GM12878 (cell line): ENCODE results near the gene CTDNEP1. TPM values are rescaled to one million over a fixed set of nuclear protein-coding genes. Genes with fewer than 3 reads are reported as not detected.

Experiments
- ATF2 ChIP-seq: IDR thresholded peaks from 2 replicates; pipeline ENCODE4 v1.6.1; 2012; ENCODE audit warnings: low read length, inconsistent platforms
- ATF7 ChIP-seq: fragments of 450-650 bp; IDR thresholded peaks from 2 replicates; pipeline ENCODE4 v1.6.1; 2016; ENCODE audit warnings: low read depth, mild to moderate bottlenecking
- CHD1 ChIP-seq: IDR thresholded peaks from 2 replicates; pipeline ENCODE4 v1.6.1; 2012; ENCODE audit warnings: low read depth, low read length, improper control_type of control experiment
- ESRRA ChIP-seq: IDR thresholded peaks from 2 replicates; pipeline ENCODE4 v1.6.1; 2012; ENCODE audit warnings: mild to moderate bottlenecking, low read length, improper control_type of control experiment
- FOS ChIP-seq: IDR thresholded peaks from 3 replicates; pipeline ENCODE4 v1.6.1; 2011; ENCODE audit warnings: borderline replicate concordance; ENCODE audit not compliant: insufficient read length; ENCODE audit errors: extremely low read depth
- GABPA ChIP-seq: IDR thresholded peaks from 2 replicates; pipeline ENCODE4 v1.6.1; 2014; ENCODE audit warnings: antibody characterized with exemption, low read depth, mild to moderate bottlenecking, inconsistent platforms
- HDAC2 ChIP-seq: fragments of 200-600 bp; sonication (generic); IDR thresholded peaks from 2 replicates; pipeline ENCODE4 v1.6.1; 2017
- MTA3 ChIP-seq: IDR thresholded peaks from 2 replicates; pipeline ENCODE4 v1.6.1; 2012; ENCODE audit warnings: low read length, inconsistent platforms, borderline replicate concordance
- NR2C1 ChIP-seq: fragments of 450-650 bp; IDR thresholded peaks from 2 replicates; pipeline ENCODE4 v1.6.1; 2017; ENCODE audit warnings: antibody characterized with exemption, mild to moderate bottlenecking, moderate library complexity
- SKIL ChIP-seq: fragments of 450-650 bp; IDR thresholded peaks from 2 replicates; pipeline ENCODE4 v1.6.1; 2017; ENCODE audit warnings: mild to moderate bottlenecking, low read depth, inconsistent platforms; ENCODE audit not compliant: poor library complexity, severe bottlenecking
- polyA plus RNA-seq, 11 experiments: library from polyadenylated mRNA; depleted of rRNA in 4 of 11; unstranded in 6 of 11; stranded (reverse) in 5 of 11; fragments of >200 nt; fragmentation: Nextera tagmentation in 4 of 11; fragmentation: Illumina TruSeq in 1 of 11; extraction: Ambion mirVana in 4 of 11; extraction: Trizol in 1 of 11; gene quantifications; 1 replicate in 1 of 11; 2 replicates in 10 of 11; pipeline versions ENCODE4 v1.2.1 to v1.2.3, GENCODE V29; 2011 to 2016; ENCODE audit warnings: inconsistent platforms in 2 of 11, missing spikeins in 2 of 11, low read depth in 1 of 11
- total RNA-seq, 4 experiments: library from RNA; depleted of rRNA in 3 of 4; stranded (reverse); fragments of >200 nt in 3 of 4; fragmentation: Illumina TruSeq in 1 of 4; extraction: Trizol in 1 of 4; gene quantifications; 2 replicates each; pipeline versions ENCODE4 v1.2.1 to v1.2.3, GENCODE V29; 2013 to 2021
- TF ChIP-seq, protein P1 (sequence below): fragments of 150-350 bp; IDR thresholded peaks from 2 replicates; pipeline ENCODE4 v1.6.1; 2016; ENCODE audit warnings: low read depth, low read length
- TF ChIP-seq, protein P2 (sequence below): fragments of 450-650 bp; formaldehyde crosslinking; IDR thresholded peaks from 2 replicates; pipeline ENCODE4 v1.4.0; 2022; ENCODE audit warnings: mild to moderate bottlenecking, moderate library complexity
- TF ChIP-seq, protein P3 (sequence below): fragments of 450-650 bp; formaldehyde crosslinking; IDR thresholded peaks from 2 replicates; pipeline ENCODE4 v1.4.0; 2020; ENCODE audit warnings: mild to moderate bottlenecking, moderate library complexity

CTDNEP1 gene
- total and polyA plus RNA-seq, 10 of the 15 experiments (the other 5 are each of a cell fraction or from before 2014, with no cell fraction given): 23.7 to 176 (median 30.3) TPM

DNA sequence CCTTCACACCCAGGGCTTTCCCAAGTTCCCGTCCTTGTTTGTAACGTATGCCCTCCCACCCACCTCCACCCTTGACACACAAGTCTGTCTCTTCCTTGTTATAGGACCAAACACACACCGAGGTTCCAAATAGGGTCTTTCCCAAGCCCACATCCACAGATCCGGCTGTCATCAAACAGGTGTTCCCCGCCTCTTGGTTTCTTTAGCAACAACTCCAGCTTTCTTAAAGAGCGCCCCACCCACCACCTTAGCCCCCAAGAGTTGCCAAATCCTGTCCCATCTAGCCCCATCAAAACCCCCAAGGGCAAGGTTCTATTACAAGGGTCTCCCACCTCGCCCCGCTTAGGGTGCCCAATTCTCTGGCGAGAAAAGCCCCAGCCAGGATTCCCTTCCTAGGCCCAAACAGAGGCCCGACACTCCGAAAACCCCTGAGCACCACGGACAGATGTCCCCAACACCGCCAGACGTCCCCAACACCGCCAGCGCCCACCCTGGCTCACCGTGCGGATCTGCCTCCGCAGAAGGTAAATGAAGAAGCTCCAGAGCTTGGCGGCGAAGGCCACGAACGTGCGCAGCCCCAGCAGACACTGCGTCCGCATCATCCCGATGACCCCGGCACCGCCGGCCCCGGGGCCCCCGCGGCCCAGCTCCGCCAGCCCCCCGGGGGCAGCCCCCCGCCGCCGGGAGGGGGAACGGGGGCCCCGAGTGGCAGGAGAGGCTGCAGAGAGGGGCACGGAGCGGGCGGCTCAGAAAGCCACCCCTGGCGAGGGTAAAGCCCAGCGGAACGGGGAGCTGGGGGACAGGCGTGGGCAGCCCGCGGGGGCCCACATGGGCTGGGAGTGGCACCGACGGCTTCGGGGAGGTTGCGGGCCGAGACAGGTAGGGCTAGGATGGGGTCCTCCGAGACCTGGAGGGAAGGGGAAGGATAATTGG is 573 bp downstream of the CTDNEP1 start (continued):
- TF ChIP-seq NR2C1 (0 out of 2 replicates have a peak, but pooled peaks have one; percentile 11), FOS (no peak), ATF2 (no peak), HDAC2 (no peak), ESRRA (no peak), MTA3 (no peak), CHD1 (no peak), ATF7 (no peak), SKIL (no peak), GABPA (no peak)
- TF ChIP-seq, protein P1, sequence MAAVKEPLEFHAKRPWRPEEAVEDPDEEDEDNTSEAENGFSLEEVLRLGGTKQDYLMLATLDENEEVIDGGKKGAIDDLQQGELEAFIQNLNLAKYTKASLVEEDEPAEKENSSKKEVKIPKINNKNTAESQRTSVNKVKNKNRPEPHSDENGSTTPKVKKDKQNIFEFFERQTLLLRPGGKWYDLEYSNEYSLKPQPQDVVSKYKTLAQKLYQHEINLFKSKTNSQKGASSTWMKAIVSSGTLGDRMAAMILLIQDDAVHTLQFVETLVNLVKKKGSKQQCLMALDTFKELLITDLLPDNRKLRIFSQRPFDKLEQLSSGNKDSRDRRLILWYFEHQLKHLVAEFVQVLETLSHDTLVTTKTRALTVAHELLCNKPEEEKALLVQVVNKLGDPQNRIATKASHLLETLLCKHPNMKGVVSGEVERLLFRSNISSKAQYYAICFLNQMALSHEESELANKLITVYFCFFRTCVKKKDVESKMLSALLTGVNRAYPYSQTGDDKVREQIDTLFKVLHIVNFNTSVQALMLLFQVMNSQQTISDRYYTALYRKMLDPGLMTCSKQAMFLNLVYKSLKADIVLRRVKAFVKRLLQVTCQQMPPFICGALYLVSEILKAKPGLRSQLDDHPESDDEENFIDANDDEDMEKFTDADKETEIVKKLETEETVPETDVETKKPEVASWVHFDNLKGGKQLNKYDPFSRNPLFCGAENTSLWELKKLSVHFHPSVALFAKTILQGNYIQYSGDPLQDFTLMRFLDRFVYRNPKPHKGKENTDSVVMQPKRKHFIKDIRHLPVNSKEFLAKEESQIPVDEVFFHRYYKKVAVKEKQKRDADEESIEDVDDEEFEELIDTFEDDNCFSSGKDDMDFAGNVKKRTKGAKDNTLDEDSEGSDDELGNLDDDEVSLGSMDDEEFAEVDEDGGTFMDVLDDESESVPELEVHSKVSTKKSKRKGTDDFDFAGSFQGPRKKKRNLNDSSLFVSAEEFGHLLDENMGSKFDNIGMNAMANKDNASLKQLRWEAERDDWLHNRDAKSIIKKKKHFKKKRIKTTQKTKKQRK: no peak
- TF ChIP-seq, protein P2, sequence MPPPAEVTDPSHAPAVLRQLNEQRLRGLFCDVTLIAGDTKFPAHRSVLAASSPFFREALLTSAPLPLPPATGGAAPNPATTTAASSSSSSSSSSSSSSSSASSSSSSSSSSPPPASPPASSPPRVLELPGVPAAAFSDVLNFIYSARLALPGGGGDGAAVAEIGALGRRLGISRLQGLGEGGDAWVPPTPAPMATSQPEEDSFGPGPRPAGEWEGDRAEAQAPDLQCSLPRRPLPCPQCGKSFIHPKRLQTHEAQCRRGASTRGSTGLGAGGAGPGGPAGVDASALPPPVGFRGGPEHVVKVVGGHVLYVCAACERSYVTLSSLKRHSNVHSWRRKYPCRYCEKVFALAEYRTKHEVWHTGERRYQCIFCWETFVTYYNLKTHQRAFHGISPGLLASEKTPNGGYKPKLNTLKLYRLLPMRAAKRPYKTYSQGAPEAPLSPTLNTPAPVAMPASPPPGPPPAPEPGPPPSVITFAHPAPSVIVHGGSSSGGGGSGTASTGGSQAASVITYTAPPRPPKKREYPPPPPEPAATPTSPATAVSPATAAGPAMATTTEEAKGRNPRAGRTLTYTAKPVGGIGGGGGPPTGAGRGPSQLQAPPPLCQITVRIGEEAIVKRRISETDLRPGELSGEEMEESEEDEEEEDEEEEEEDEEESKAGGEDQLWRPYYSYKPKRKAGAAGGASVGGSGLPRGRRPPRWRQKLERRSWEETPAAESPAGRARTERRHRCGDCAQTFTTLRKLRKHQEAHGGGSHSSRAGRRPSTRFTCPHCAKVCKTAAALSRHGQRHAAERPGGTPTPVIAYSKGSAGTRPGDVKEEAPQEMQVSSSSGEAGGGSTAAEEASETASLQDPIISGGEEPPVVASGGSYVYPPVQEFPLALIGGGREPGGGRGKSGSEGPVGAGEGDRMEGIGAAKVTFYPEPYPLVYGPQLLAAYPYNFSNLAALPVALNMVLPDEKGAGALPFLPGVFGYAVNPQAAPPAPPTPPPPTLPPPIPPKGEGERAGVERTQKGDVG: no peak
- TF ChIP-seq, protein P3, sequence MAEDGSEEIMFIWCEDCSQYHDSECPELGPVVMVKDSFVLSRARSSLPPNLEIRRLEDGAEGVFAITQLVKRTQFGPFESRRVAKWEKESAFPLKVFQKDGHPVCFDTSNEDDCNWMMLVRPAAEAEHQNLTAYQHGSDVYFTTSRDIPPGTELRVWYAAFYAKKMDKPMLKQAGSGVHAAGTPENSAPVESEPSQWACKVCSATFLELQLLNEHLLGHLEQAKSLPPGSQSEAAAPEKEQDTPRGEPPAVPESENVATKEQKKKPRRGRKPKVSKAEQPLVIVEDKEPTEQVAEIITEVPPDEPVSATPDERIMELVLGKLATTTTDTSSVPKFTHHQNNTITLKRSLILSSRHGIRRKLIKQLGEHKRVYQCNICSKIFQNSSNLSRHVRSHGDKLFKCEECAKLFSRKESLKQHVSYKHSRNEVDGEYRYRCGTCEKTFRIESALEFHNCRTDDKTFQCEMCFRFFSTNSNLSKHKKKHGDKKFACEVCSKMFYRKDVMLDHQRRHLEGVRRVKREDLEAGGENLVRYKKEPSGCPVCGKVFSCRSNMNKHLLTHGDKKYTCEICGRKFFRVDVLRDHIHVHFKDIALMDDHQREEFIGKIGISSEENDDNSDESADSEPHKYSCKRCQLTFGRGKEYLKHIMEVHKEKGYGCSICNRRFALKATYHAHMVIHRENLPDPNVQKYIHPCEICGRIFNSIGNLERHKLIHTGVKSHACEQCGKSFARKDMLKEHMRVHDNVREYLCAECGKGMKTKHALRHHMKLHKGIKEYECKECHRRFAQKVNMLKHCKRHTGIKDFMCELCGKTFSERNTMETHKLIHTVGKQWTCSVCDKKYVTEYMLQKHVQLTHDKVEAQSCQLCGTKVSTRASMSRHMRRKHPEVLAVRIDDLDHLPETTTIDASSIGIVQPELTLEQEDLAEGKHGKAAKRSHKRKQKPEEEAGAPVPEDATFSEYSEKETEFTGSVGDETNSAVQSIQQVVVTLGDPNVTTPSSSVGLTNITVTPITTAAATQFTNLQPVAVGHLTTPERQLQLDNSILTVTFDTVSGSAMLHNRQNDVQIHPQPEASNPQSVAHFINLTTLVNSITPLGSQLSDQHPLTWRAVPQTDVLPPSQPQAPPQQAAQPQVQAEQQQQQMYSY (CRISPR knock-in tag): no peak
